Measurements from ENCODE around the gene SNX1.

The SNX1 gene

GRCh38 chr15:64153480-64154367, 57.9 kb downstream of the SNX1 start:
- Histone ChIP-seq H3K9ac (ENCODE audit: low read depth in 1 of 2, low read length in 2 of 2) (no peak overlapping the region), H3K9me3 (ENCODE audit: control insufficient read depth in 2 of 2, low read length in 2 of 2) (no peaks in the 10 kb centered on the region), H3K27me3 (ENCODE audit: control insufficient read depth in 2 of 2, insufficient read depth in 2 of 2, low read length in 2 of 2) (peaks cover 7 to 13% of the 10 kb centered on the region in 2 donors), H3K36me3 (ENCODE audit: control insufficient read depth in 2 of 2, insufficient read depth in 2 of 2, low read length in 2 of 2) (peaks cover 39 to 42% of the 10 kb centered on the region in 2 donors), H3K4me1 (ENCODE audit: control insufficient read depth in 2 of 2, insufficient read depth in 2 of 2, low read length in 2 of 2) (peaks cover 7 to 12% of the 10 kb centered on the region in 2 donors), H3K4me3 (ENCODE audit: low read length in 2 of 2) (no peak overlapping the region), H3K27ac (ENCODE audit: low read depth in 2 of 2, low read length in 2 of 2) (no peak overlapping the region)

- Histone ChIP-seq H3K36me3 (ENCODE audit: control insufficient read depth in 2 of 2, insufficient read depth in 2 of 2, low read length in 2 of 2) (peaks cover 54 to 59% of the 10 kb centered on the region in 2 donors), H3K4me1 (ENCODE audit: control insufficient read depth in 2 of 2, insufficient read depth in 2 of 2, low read length in 2 of 2) (peaks cover 7 to 12% of the 10 kb centered on the region in 2 donors), H3K27me3 (ENCODE audit: control insufficient read depth in 2 of 2, insufficient read depth in 2 of 2, low read length in 2 of 2) (peaks cover 7 to 13% of the 10 kb centered on the region in 2 donors), H3K27ac (ENCODE audit: low read depth in 2 of 2, low read length in 2 of 2) (no peak overlapping the region), H3K9ac (ENCODE audit: low read depth in 1 of 2, low read length in 2 of 2) (no peak overlapping the region), H3K4me3 (ENCODE audit: low read length in 2 of 2) (no peak overlapping the region), H3K9me3 (ENCODE audit: control insufficient read depth in 2 of 2, low read length in 2 of 2) (no peaks in the 10 kb centered on the region)
Measured at GRCh38 chr15:64155802-64156651, 60.2 kb downstream of the SNX1 start.

GRCh38 chr15:64156652-64157331, 61.0 kb downstream of the SNX1 start:
- Histone ChIP-seq H3K27ac (ENCODE audit: low read depth in 2 of 2, low read length in 2 of 2) (no peak overlapping the region), H3K9ac (ENCODE audit: low read depth in 1 of 2, low read length in 2 of 2) (no peak overlapping the region), H3K4me1 (ENCODE audit: control insufficient read depth in 2 of 2, insufficient read depth in 2 of 2, low read length in 2 of 2) (peaks cover 9 to 17% of the 10 kb centered on the region in 2 donors), H3K27me3 (ENCODE audit: control insufficient read depth in 2 of 2, insufficient read depth in 2 of 2, low read length in 2 of 2) (peaks cover 7 to 12% of the 10 kb centered on the region in 2 donors), H3K4me3 (ENCODE audit: low read length in 2 of 2) (no peak overlapping the region), H3K36me3 (ENCODE audit: control insufficient read depth in 2 of 2, insufficient read depth in 2 of 2, low read length in 2 of 2) (peaks cover 54 to 61% of the 10 kb centered on the region in 2 donors), H3K9me3 (ENCODE audit: control insufficient read depth in 2 of 2, low read length in 2 of 2) (no peaks in the 10 kb centered on the region)

- H3K27me3 ChIP-seq (ENCODE audit: control insufficient read depth in 2 of 2, insufficient read depth in 2 of 2, low read length in 2 of 2), result peaks cover 4% of the 10 kb centered on the region in 2 donors
- no peaks in the 10 kb centered on the region for H3K9me3 ChIP-seq (ENCODE audit: control insufficient read depth in 2 of 2, low read length in 2 of 2)
- H3K4me1 ChIP-seq (ENCODE audit: control insufficient read depth in 2 of 2, insufficient read depth in 2 of 2, low read length in 2 of 2), result peaks cover 9 to 16% of the 10 kb centered on the region in 2 donors
- no peak overlapping the region for H3K4me3 ChIP-seq (ENCODE audit: low read length in 2 of 2)
- no peak overlapping the region for H3K9ac ChIP-seq (ENCODE audit: low read depth in 1 of 2, low read length in 2 of 2)
- H3K36me3 ChIP-seq (ENCODE audit: control insufficient read depth in 2 of 2, insufficient read depth in 2 of 2, low read length in 2 of 2), result peaks cover 54 to 62% of the 10 kb centered on the region in 2 donors
- no peak overlapping the region for H3K27ac ChIP-seq (ENCODE audit: low read depth in 2 of 2, low read length in 2 of 2)
Measured at GRCh38 chr15:64157599-64158125, 61.9 kb downstream of the SNX1 start.

DNA sequence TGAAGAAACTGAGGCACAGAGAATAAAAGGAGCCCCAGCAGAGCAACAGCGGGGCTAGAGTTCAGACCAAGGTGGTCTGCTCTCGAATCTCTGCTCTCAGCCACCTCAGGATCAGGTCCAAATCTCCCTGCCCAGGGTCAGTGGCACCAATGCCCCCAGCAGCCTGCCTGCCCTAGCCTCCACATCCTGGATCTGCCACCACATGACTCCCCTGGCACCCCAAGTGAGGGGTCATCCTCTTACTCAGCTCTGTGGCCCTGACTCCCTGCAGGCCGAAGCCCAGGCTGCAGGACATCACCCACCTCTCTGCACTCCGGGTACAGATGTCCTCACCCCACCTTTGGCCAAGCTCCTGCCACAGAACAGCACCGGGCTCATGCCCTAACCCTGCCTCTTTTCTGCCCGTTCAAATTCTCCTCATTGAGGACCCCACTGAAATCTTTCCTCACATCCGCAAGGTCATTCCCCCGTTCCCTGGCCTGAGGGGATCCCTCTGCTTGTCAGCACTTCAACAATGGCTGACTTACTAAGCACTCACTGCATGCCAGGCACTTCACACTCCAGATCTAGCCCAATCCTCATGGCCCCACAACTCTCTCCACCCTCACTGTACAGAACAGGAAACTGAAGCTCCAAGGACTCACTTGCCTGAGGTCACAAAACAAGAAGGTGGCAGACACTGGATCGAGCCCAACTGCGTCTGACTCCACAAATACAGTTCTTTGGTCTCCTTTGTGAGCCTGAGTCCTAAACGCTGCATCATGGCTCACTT, 62.8 kb downstream of the SNX1 start:
- Histone ChIP-seq H3K9ac (ENCODE audit: low read depth in 1 of 2, low read length in 2 of 2) (no peak overlapping the region), H3K36me3 (ENCODE audit: control insufficient read depth in 2 of 2, insufficient read depth in 2 of 2, low read length in 2 of 2) (peaks cover 54 to 62% of the 10 kb centered on the region in 2 donors), H3K4me3 (ENCODE audit: low read length in 2 of 2) (no peak overlapping the region)

DNA sequence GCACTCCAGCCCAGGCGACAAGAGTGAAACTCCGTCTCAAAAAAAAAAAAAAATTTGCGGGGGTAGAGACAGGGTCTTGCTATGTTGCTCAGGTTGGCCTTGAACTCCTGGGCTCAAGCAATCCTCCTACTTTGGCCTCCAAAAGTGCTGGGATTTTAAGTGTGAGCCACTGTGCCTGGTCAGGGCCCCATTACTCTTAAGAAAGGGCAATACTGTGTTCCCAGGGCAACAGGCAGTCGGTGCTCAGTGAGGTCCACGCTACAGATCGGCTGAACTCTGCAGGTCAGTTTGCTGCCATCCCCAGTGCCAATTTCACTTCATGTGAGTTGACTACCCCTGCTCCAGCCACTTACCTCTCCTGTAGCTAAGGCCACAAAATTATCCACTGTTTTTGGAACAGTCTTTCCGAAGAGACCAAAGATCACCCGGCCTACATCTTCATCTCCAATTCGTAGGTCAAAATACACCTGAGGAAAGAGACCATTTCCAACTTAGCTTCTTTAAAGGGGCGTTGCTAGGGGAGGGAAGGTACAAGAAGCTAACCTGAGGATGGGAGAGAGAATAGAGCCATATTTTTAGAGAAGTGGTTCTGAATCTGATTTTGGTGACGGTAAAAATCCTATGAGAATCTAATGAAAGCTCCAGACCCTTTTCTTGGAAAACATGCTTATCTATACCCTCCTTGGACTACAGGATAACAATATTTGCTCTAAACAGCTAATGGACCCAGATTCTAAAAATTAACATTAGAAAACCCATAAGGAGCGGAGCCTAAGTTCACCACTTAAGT, 66.1 kb downstream of the SNX1 start:
- no peaks in the 10 kb centered on the region for H3K9me3 ChIP-seq (ENCODE audit: control insufficient read depth in 2 of 2, low read length in 2 of 2)
- H3K4me3 ChIP-seq (ENCODE audit: low read length in 2 of 2), result peak overlapping the region; percentile 92 to 95
- H3K9ac ChIP-seq (ENCODE audit: low read depth in 1 of 2, low read length in 2 of 2), result peak overlapping the region; percentile 92 to 94
- peaks cover 34 to 38% of the 10 kb centered on the region in 2 donors for H3K36me3 ChIP-seq (ENCODE audit: control insufficient read depth in 2 of 2, insufficient read depth in 2 of 2, low read length in 2 of 2)
- H3K27ac ChIP-seq (ENCODE audit: low read depth in 2 of 2, low read length in 2 of 2), result peak overlapping the region; percentile 88 to 91
- no peaks in the 10 kb centered on the region for H3K27me3 ChIP-seq (ENCODE audit: control insufficient read depth in 2 of 2, insufficient read depth in 2 of 2, low read length in 2 of 2)
- H3K4me1 ChIP-seq (ENCODE audit: control insufficient read depth in 2 of 2, insufficient read depth in 2 of 2, low read length in 2 of 2), result peaks cover 9 to 22% of the 10 kb centered on the region in 2 donors

More for the DNA sequence above, 62.8 kb downstream of the SNX1 start:
- H3K27me3 ChIP-seq (ENCODE audit: control insufficient read depth in 2 of 2, insufficient read depth in 2 of 2, low read length in 2 of 2), result no peaks in the 10 kb centered on the region
- no peak overlapping the region for H3K27ac ChIP-seq (ENCODE audit: low read depth in 2 of 2, low read length in 2 of 2)
- no peaks in the 10 kb centered on the region for H3K9me3 ChIP-seq (ENCODE audit: control insufficient read depth in 2 of 2, low read length in 2 of 2)
- H3K4me1 ChIP-seq (ENCODE audit: control insufficient read depth in 2 of 2, insufficient read depth in 2 of 2, low read length in 2 of 2), result peaks cover 9 to 18% of the 10 kb centered on the region in 2 donors

- Histone ChIP-seq H3K27me3 (ENCODE audit: control insufficient read depth in 2 of 2, insufficient read depth in 2 of 2, low read length in 2 of 2) (no peaks in the 10 kb centered on the region), H3K4me1 (ENCODE audit: control insufficient read depth in 2 of 2, insufficient read depth in 2 of 2, low read length in 2 of 2) (peaks cover 9 to 22% of the 10 kb centered on the region in 2 donors), H3K9ac (ENCODE audit: low read depth in 1 of 2, low read length in 2 of 2) (peak overlapping the region; percentile 92 to 94), H3K9me3 (ENCODE audit: control insufficient read depth in 2 of 2, low read length in 2 of 2) (no peaks in the 10 kb centered on the region), H3K36me3 (ENCODE audit: control insufficient read depth in 2 of 2, insufficient read depth in 2 of 2, low read length in 2 of 2) (peaks cover 28 to 32% of the 10 kb centered on the region in 2 donors), H3K4me3 (ENCODE audit: low read length in 2 of 2) (peak overlapping the region; percentile 92 to 95), H3K27ac (ENCODE audit: low read depth in 2 of 2, low read length in 2 of 2) (peak overlapping the region; percentile 88 to 91)
Measured at GRCh38 chr15:64162478-64162868, 66.7 kb downstream of the SNX1 start.

DNA sequence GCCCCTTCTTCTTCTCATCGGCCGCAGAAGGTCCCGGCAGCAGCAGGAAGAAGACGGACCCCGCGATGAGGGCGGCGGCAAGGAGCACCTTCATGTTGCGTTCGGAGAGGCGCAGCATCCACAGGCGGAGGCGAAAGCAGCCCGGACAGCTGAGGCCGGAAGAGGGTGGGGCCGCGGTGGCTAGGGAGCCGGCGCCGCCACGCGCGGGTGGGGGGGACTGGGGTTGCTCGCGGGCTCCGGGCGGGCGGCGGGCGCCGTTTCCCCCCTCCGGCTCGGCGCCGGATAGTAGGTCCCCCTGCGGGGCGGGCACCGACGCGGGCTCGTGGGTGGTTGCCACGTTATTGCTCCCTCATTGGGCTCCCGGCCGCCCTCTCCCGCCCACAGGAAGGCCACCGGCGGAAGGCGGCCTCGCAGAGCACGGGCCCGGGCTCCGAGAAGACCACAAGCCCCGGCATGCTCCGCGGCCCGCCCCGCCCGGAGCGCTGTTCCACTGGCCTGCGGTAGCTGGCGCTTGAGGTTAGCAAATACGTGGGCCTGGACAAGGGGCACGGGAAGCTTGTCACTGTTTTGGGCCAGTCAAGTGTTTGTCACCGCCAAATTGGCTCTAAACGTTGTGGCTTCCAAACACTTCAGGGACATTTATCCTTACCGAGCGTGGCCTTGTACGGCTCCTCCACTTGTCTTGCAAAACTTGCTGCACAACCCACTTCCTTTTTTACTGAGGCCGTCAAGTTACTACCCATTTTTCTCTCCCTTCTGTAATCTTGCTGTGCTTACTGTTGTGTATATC, 67.3 kb downstream of the SNX1 start, which contains the start of gene PPIB:
Gene PPIB, minus strand, starts transcription at position 154 of the 790 bp plus-strand sequence. Its CDS starts 36 bp downstream, at position 118.
- Histone ChIP-seq H3K9ac (ENCODE audit: low read depth in 1 of 2, low read length in 2 of 2) (peak within 1 kb of the TSS; percentile 92 to 94), H3K27me3 (ENCODE audit: control insufficient read depth in 2 of 2, insufficient read depth in 2 of 2, low read length in 2 of 2) (no peaks in the 10 kb centered on the region), H3K9me3 (ENCODE audit: control insufficient read depth in 2 of 2, low read length in 2 of 2) (no peaks in the 10 kb centered on the region), H3K36me3 (ENCODE audit: control insufficient read depth in 2 of 2, insufficient read depth in 2 of 2, low read length in 2 of 2) (peaks cover 22 to 26% of the 10 kb centered on the region in 2 donors), H3K4me1 (ENCODE audit: control insufficient read depth in 2 of 2, insufficient read depth in 2 of 2, low read length in 2 of 2) (peaks cover 9 to 22% of the 10 kb centered on the region in 2 donors), H3K27ac (ENCODE audit: low read depth in 2 of 2, low read length in 2 of 2) (peak within 1 kb of the TSS; percentile 88 to 91), H3K4me3 (ENCODE audit: low read length in 2 of 2) (peak within 1 kb of the TSS; percentile 92 to 95)
